NCI-H1930 (cell line): Measurements from ENCODE around the gene PAX5.

Experiments used
- DNase-seq, 2 experiments: peaks; one replicate each; lab custom pipeline; 2025; lab: John Stamatoyannopoulos, UW

PAX5 gene

DNA sequence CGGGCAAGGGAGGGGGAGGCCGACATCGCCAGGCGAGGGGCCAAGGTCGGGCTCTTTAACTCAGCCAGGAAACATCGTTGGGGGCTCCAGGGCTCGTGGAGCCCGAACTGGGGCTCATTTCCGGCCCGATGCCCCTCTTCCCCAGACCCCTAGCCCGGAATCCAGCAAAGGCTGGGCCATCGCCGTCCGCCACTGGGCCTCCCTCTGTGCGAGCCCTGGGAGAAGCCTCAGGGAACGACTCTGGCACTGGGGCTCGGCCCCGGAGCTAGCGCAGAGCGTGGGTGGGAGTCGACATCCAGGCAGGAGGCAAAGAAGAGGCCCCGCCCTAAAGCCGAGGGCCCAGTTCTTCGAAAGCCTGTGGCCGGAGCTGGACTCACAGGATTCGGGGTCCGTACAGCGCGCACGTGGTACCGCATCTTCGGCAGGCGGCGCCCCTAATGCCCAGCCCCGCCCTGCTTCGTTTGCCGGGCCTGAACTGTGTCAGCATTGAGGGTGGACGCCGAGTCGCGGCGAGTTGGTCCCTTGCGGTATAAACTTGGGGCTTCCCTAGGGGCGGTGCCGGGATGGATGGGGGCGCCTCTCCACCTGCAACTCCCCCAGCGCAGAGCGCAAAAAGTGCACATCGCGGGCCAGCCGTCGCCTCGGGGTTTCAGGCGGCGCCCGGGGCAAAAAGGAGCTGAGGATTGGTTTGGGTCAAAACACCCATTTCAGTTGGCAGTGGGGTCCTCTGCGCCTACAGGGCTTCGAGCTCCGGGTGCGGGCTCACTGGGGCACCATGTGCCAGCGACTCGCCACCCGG lies 3.6 kb upstream of the PAX5 start:
- DNase-seq, result no peak

DNA sequence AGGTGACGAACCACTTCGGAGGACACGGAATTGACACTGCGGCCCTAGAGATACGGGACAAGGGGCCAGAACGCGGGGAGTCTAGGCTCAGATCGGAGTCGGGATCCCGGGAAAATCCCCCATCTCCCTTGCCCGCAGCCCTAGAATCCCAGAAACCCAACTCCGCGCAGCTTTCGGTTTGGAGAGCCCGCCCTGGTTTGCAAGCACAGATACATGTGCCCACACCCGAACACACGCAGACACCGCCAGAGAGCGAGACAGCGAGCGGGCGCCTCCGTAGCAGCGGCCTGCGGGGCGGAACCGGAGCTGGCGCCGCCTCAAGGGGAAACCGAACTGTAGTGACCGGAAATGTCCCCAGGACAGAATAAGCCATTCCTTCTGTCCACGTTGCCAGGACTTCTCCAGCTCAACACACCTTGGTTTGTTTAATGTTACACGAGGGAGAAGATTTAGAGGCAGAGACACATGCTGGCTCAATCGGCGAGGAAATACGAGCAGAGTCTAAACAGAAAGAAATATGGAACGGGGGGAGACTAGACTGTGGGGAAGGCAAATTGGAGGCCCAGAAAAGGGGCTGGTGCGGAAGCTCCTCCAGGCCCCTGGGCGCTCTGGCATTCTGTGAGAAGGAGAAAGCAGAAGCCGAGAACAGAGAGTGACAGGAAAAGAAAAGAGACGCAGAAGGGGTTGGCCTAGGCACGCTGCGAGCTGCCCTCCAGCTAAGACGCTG lies 2.9 kb upstream of the PAX5 start:
- DNase-seq, result peak; percentile 39 to 41

DNA sequence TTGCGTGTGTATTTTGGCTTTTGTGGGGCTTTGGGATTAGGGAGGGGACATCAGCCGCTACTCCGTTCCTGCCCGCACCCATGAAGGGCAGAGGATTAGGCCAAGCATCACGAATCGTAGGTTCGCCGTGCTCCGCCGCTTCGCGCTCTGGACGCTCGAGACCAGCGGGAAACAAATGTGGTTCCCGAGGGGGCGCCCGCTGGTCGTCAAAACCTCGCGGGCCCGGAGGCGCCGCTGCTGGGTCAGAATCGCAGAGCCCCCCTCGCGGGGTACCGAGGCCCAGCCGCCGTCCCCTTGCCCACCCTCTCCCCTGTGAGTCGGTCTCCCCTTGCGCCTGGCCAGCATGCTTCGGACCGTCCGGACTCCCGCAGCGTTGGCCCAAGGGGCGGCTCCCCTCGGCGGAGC lies 2.3 kb upstream of the PAX5 start:
- DNase-seq, result peak; percentile 31 to 52

DNA sequence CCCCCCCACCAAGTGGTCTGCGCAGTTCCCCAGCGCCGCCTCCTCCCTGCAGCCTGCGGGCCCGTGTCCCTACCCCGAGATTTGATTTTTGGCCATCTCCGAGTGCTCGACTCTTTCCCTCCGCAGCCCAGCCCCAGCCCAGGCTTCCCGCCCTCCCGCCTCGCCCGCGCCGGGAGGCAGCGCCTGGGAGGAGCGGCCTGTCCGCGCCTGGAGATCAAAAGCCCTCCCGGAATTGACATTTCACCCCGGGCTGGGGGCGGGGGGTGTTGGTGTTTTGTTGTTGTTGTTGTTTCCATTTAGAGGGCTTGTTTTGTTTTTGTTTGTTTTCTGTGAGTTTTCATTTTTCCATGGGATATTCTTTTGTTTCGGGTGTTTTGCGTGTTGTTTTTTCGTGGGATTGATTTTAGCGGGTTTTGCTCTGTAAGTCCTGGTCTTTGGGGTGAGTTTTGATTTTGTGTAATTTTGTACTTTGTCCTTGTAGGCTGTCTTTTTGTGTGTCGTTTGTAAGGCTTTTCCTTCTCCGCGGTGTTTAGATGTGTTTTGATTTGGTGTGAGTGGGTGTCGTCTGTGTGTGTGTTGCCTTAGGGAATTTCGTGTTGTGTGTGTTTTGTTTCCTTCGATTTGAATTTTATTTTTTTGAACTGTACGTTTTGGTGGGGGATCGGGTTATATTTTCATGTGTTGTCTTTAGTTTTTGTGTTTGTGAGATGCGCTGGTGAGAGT lies 1.7 kb upstream of the PAX5 start:
- no peak for DNase-seq

DNA sequence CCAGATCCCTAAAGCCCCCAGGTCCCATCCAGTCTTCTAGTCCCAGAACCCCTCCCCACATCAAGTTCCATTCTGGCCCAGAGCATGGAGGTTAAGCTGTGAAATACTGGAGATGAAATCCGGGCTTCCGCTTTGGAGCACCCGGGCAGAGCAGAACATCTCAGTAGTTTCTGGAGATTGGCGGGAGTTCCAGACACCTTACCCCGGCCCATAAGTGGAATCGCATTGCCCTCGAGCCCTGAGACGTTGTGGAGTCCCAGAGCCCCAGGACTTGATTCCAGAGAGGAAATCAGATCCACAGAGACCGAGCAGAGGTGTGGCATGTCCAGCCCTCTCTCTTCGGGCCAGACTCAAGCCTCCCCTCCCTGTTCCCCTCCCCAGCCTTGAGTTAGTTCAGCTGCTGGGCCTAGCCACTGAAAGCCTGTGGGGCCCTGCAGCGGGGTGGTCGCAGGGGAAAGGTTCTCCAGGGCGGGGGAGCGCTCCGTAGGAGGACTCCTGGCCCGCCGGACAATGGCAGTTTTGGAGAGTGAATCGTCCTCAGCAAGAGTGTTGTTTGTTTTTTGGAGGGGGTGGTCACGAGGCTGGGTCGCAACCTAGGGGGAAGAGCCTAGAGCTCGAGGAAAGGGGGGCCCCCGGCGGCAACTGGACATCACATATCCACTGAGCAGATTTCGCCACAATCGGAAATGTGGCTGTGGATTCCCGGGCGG lies 1.0 kb upstream of the PAX5 start:
- no peak for DNase-seq

DNA sequence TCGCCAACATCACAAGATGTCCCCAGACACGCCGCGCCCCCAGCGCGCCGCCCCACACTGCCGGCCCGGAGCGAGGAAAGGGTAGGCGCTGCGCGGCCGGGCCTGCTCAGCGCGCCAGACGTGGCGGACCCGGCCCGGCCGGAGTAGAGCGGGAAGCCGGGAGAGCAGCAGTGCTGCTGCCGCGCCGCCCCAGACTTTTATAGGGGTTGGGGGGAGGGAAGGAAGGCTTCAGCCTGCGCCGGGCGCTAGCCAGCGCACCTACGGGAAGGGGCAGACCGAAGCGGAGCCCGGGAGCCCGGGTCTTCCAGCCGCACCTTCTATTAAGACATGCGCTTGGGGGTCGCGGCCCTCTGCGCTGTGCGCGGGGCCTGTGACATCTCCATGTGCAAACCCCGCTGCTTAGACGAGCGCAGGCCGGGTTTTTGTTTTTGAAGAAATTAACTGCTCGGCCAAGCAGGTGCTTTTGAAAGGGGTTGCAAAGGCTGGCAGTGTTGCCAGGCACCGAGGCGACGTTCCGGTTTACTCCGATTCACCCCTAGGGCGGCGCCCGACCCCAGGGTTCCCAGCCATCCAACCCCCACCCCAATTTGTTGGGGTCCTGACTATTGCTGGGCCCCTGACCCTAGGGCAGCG lies 353 bp upstream of the PAX5 start:
- peak; percentile 28 to 55 for DNase-seq

DNA sequence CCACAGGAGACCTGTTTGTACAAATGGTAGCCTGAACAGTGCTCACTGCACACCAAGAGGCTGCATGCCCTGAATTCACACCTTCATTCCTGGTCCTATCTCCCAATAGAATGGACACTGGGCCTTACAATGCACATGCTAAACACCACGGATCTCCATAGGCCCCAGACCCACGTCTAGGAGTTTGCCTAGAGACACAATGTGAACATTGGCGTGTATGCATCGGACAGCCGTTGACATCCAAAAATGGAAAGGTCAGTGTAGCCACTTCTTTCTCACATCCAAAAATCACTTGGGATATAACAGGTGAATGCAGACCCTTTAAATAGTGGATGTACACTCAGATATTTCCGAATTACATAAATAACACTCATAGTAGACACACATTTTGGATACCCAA lies 927 bp downstream of the PAX5 start:
- no peak for DNase-seq

DNA sequence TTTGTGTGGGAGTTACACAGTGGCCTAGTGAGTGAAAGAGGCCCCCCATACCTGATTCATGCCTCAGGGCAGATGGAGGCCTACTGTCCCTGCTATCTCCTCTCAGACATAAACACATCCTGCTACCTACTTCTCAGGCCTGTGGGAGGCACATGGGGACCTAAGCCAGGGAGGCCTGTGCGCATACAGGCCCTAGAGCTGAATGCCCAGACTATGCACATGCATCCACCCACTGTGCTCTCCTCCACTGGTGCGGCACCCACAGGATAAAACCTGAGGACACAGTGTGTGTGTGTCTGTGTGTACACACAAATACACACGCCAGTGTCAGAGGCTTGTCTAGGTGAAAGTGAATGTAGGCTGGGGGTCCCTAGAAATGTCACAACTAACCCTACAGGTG lies 1.4 kb downstream of the PAX5 start:
- DNase-seq, result no peak

DNA sequence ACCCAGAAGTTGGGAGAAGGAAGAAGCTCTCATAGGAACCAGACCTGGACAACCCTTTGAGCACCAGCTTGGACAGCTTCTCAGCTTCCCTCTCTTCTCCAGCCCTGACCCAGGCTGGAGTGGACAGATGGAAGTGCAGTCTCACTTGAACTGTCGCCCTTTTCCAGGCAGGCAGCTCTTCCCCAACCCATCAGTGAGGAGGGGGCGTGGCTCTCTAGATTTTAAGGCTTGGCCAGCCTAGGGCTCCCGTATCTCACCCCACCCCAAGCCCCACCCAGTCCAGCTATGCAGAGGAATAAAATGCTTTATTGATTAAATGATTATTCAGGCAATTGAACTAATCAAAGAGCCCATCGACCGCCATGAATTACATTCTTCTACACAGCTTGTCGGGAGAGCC lies 2.2 kb downstream of the PAX5 start:
- no peak for DNase-seq

DNA sequence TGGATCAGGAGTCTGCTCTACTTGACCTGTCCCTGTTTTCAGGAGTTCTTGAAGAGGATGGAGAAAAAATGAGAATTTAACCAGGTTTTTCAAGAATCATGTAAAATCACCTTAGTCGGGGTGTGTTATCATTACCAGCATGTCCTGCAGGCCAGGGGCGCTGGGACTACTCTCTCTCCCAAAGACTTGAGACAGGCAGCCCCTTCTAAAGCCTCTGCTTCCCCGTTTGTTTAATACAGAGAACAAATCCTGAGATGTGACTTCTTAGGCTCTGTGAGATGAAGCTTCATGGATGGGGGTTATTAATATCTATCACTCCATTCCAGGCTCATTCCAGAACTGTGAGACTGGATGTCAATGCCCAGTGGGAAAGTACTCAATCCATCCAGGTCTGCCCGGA lies 3.0 kb downstream of the PAX5 start:
- no peak for DNase-seq

DNA sequence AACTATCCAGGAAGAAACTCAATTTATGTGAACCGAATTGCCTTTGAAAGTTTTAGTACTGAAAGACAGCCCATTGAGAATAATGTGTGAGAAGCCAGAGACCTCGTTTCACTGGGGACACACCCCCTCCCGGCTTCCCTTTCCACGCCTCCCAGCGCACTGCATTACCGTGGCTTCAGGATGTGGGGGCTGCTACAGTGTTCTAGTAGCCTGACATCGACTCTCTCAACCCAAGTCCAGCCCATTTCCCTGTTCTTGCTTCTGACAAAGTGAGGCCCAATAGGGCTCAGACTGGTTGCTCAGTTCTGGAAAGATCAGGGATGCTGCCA lies 3.5 kb downstream of the PAX5 start:
- no peak for DNase-seq

DNA sequence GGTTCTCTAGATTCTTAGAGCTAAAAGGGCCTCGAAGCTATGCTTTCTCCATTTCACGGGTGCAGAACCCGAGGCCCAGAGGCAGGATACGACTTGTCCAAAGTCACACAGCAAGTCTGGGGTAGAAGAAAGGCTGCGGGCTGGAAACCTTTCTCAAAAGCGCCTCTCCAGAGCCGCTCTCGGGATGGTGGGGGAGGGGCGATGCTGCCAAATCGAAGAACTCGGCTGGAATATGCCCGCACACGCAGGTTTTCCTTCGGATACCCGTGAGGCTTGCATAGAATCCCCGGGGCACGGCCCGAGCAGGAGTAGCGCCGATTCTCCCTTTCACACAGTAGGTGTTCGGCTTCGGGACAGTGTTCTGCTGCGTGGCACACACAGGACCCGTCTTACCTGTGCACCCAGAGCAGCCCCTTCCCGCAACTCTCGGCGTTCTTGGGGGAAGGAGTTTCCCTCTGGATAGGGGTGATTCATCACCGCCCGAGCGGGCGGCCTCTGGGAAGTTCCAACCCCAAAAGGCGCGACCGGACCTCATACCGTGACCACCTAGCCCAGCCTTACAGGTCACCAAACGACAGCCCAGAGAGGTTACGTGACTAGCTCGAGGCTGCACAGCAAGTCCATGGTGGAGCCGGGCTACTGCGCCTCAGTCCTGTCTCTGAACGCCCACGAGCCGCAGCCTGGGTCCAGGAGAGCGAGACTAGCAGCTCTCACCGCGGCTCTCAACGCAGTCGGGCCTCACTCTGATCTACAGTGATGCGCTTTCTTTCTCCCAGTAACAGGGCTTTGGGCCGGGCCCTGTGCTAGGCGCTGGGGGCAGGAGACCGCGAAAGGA lies 4.1 kb downstream of the PAX5 start:
- DNase-seq, result no peak

DNA sequence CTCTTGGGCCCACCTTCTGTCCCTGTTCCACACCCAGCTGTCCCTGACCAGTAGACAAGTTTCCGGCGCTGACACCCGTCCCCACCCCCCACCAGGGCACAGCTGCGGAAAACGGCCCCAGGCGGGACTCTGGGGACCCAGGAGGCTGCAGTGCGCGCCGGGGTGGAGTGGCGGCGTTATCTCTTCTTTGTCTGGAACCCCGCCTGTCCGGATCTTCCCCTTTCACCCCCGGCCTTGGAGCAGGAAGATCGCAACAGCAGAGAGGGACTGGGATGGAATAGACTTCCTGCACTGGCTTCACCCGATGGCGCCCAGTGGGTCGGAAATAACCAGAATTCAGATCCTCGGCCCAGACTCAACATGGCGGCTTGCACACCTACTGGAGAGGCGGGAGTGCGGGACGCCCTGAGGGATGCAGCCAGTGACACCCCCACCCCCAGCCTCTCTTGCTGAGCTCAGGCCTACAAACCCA lies 4.7 kb downstream of the PAX5 start:
- DNase-seq, result no peak

DNA sequence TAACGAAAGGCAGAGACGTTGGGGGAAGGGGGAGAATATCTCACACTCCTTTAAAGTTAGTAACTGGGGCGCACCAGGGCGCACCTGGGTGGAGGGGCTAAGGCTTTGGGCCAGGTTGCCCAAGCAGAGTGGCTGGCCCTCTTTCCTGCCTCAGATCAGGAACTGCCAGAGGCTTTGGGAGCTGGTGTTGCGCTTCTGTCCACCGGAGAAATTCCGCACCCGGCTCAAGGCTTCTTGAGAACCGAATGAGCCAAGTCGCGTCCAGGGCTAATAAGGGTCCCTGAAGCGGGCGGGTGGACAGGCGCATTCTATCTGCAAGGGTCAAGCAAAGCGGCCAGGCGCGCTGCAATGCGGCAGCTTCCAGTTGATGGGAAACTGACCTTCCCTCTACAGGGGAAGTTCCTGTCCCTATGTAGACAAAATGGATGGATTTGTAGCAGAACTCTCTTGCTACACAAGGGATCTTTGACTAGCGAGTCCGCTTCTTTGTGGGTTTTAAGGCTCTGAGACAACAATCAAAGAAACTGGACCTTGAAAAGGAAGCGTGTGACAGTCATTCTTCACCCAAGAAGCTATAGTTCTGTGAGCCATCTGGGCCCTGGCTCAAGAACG lies 5.5 kb downstream of the PAX5 start:
- DNase-seq, result no peak

DNA sequence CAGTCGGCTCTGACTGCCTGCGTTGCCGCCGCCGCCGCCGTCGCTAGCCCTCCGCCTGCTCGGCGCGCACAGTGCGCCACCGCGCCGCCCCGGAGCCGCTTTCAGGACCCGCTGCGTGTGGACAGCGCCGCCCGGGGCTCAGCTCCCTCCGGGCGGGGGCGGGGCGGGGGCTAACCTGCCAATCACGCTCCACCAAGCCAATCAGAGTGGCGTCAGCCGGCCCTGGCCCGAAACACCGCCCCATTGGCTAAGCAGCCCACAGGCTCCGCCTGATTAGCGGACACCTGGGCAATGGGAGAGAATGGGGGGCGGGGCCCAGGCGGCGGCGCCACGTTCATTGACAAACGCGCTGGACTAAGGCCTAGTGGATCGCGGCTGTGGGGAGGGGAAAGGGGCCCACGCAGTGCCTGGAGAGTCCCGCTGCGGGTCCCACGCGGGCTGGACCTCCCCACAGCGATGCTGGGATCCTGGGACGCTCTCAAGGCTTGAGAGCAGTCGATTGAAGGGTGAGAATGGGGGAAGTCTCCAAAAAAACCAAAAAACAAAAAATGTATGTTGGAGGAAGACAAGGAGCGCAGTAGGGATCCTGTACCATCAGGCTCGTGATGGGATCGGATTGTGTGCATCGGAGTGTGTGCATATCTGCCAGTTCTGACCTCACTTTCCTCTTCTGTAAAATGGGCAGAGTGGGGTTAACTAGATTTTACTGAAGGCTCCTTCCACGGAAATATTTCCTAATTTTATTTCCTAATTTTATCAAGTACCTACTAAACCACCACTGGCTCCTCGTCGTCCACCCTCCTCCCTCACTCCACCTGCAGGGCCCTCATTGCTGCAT lies 6.3 kb downstream of the PAX5 start:
- peak; percentile 98 to 99 for DNase-seq

DNA sequence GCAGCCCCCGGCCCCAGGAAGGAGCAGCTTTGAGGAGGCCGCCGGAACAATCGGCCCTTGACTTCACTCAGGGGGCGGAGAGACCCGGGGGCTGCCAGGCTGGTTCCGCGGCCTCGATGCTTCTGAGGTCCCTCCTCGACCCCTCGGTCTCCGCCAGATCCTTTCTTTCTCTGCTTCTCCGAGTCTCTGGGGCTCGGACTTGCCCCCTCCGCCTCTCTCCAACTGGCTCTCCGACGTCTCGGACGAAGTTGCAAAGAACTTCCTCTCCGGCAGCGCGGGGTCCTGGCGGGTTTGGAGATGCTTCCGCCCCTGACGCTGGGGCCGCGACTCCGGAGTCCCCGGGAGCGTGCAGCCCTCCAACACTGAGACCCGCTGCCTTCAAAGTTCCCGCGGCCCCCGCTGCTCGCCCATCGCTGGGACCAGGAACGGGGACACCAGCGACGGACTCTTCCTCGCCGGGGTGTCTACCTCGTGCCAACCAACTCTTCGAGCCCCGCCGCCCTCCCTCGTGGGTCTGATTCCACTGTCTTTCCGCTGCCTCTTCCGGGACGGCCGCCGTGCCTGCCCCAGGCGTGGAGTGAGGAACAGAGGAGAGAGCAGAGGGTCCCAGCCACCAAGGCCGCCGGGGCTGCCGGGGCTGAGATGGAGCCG lies 7.0 kb downstream of the PAX5 start:
- DNase-seq, result peak in 1 of 2 experiments; percentile 12

DNA sequence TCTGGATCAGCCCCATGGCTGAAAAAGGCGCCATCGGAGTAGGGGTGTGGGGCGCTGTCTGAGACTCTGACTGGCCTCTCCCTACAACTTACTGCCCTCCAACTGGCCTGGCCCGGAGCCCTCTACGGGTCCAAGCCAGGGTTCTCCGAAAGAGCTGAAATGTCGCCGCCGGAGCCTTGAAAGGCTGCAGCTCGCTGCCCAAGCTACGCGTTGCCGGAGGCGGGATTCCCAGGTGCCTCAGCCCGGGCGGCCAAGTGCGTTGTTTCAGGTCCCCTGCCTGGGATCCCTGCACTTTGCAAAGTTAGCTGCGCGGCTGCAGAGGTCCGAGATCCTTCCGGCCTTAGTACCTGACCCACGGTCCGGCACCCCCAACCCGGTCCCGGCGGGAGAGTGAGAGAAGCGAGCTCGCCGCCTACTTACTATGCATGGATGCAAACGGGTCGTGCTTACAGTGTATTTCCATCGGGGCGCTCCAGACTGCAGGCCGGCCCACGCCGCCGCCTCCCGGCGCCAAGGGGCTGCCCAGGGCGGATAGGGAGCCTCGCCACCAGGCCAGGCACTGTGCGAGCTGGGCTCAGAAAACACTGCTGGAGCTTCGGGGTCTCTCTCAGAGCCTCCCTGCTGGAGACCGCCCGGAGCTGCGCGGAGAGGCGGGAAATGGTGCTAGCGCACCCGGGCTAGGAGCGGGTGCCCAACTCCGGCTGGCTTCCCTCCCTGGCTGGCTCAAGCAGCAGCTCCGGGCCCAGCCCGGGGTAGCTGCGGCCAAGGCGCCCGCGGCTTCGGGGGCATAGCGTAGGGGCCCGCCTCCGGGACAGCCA lies 7.7 kb downstream of the PAX5 start:
- DNase-seq, result no peak

DNA sequence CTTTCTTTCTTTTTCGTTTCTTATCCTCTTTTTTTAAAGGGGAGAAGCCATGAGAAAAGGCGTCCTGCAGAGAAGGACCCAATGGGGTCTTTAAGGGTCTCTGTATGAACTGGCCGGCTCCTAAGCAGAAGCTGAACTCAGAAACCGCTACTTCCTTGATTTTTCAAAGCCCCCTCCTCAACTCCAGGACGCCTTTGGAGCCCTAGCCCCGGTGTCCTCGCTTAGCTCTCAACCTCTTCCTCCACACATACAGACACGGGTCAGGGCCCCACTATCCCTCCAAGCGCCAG lies 8.3 kb downstream of the PAX5 start:
- no peak for DNase-seq
